ENCODE data around the gene C9orf78.

C9orf78 gene

GRCh38 chr9:129783516-129784361 lies 51.3 kb downstream of the C9orf78 start:
- POLR2A ChIA-PET = no interaction called here
- TF ChIP-seq FOXM1 (IDR thresholded peaks at IDR 0.05; ENCODE audit: borderline replicate concordance) (no peak), BHLHE40 (IDR thresholded peaks at IDR 0.05; ENCODE audit: borderline replicate concordance) (no peak), L3MBTL2 (conservative IDR thresholded peaks at IDR 0.05) (no peak)
- peak; percentile 87 for DNase-seq (ENCODE audit: extremely low spot score)
- CTCF ChIA-PET = interaction anchor here (0.6 to 1.3 kb wide), 4 partner anchors 46 to 1063 kb away, joined by 5 to 8 read pairs (median 6); no protein-coding TSS in a partner anchor

- ChIA-PET CTCF (interaction anchor here (0.7 to 2.0 kb wide), 4 partner anchors 9 to 60 kb away, joined by 3 to 11 read pairs (median 8); no protein-coding TSS in a partner anchor), POLR2A (no interaction called here)
- TF ChIP-seq LEF1 (IDR thresholded peaks at IDR 0.05; ENCODE audit: borderline replicate concordance) (no peak), PKNOX1 (IDR thresholded peaks at IDR 0.05) (no peak), SUZ12 (IDR thresholded peaks at IDR 0.05) (no peak), FOXM1 (IDR thresholded peaks at IDR 0.05; ENCODE audit: borderline replicate concordance) (no peak), ZNF384 (IDR thresholded peaks at IDR 0.05) (no peak)
- DNase-seq (ENCODE audit: extremely low spot score) = no peak
These were observed 53.1 kb downstream of the C9orf78 start for GRCh38 chr9:129781981-129782380.

GRCh38 chr9:129781131-129781530 lies 53.9 kb downstream of the C9orf78 start:
- CTCF ChIA-PET = interaction anchor here (0.6 to 2.0 kb wide), 5 partner anchors 9 to 59 kb away, joined by 3 to 11 read pairs (median 6); no protein-coding TSS in a partner anchor
- POLR2A ChIA-PET = interaction anchor here (0.6 kb wide), 1 partner anchor 47 kb away, joined by 3 read pairs; no protein-coding TSS in a partner anchor
- no peak for DNase-seq (ENCODE audit: extremely low spot score)
- TF ChIP-seq PKNOX1 (IDR thresholded peaks at IDR 0.05) (0 out of 2 replicates have a peak, but pooled peaks have one; percentile 10), LEF1 (IDR thresholded peaks at IDR 0.05; ENCODE audit: borderline replicate concordance) (no peak), FOXA1 (IDR thresholded peaks at IDR 0.05) (no peak), ELF4 (IDR thresholded peaks at IDR 0.05) (no peak)

- TF ChIP-seq ZNF384 (IDR thresholded peaks at IDR 0.05) (no peak), ELF4 (IDR thresholded peaks at IDR 0.05) (no peak), HDGF (IDR thresholded peaks at IDR 0.05; ENCODE audit: borderline replicate concordance) (no peak), L3MBTL2 (conservative IDR thresholded peaks at IDR 0.05) (no peak), LEF1 (IDR thresholded peaks at IDR 0.05; ENCODE audit: borderline replicate concordance) (no peak), BHLHE40 (IDR thresholded peaks at IDR 0.05; ENCODE audit: borderline replicate concordance) (no peak), FOXA1 (IDR thresholded peaks at IDR 0.05) (no peak), NFRKB (IDR thresholded peaks at IDR 0.05) (no peak), ARNT (IDR thresholded peaks at IDR 0.05) (no peak), SUZ12 (IDR thresholded peaks at IDR 0.05) (no peak), PKNOX1 (IDR thresholded peaks at IDR 0.05) (no peak)
- ChIA-PET POLR2A (no interaction called here), CTCF (interaction anchor here (0.7 kb wide), 1 partner anchor 10 kb away, joined by 5 read pairs; no protein-coding TSS in a partner anchor)
- no peak for DNase-seq (ENCODE audit: extremely low spot score)
These were observed 55.4 kb downstream of the C9orf78 start for GRCh38 chr9:129779560-129780190.

GRCh38 chr9:129778469-129778868 lies 56.6 kb downstream of the C9orf78 start:
- POLR2A ChIA-PET = no interaction called here
- CTCF ChIA-PET = interaction anchor here (0.7 kb wide), 1 partner anchor 51 kb away, joined by 3 read pairs; no protein-coding TSS in a partner anchor
- TF ChIP-seq CTBP1 (IDR thresholded peaks at IDR 0.05; ENCODE audit: borderline replicate concordance) (no peak), TARDBP (IDR thresholded peaks at IDR 0.05) (no peak), FOXA1 (IDR thresholded peaks at IDR 0.05) (no peak), BHLHE40 (IDR thresholded peaks at IDR 0.05; ENCODE audit: borderline replicate concordance) (no peak), ARNT (IDR thresholded peaks at IDR 0.05) (no peak), L3MBTL2 (conservative IDR thresholded peaks at IDR 0.05) (no peak), NFRKB (IDR thresholded peaks at IDR 0.05) (no peak), FOXK2 (IDR thresholded peaks at IDR 0.05) (no peak), SP1 (IDR thresholded peaks at IDR 0.05) (no peak), LEF1 (IDR thresholded peaks at IDR 0.05; ENCODE audit: borderline replicate concordance) (no peak), ZNF384 (IDR thresholded peaks at IDR 0.05) (no peak), ELF4 (IDR thresholded peaks at IDR 0.05) (no peak), HDGF (IDR thresholded peaks at IDR 0.05; ENCODE audit: borderline replicate concordance) (no peak), SUZ12 (IDR thresholded peaks at IDR 0.05) (no peak), PKNOX1 (IDR thresholded peaks at IDR 0.05) (no peak)
- no peak for DNase-seq (ENCODE audit: extremely low spot score)
